ENCODE measurements around the gene OR52B6.

Gene OR52B6

DNA sequence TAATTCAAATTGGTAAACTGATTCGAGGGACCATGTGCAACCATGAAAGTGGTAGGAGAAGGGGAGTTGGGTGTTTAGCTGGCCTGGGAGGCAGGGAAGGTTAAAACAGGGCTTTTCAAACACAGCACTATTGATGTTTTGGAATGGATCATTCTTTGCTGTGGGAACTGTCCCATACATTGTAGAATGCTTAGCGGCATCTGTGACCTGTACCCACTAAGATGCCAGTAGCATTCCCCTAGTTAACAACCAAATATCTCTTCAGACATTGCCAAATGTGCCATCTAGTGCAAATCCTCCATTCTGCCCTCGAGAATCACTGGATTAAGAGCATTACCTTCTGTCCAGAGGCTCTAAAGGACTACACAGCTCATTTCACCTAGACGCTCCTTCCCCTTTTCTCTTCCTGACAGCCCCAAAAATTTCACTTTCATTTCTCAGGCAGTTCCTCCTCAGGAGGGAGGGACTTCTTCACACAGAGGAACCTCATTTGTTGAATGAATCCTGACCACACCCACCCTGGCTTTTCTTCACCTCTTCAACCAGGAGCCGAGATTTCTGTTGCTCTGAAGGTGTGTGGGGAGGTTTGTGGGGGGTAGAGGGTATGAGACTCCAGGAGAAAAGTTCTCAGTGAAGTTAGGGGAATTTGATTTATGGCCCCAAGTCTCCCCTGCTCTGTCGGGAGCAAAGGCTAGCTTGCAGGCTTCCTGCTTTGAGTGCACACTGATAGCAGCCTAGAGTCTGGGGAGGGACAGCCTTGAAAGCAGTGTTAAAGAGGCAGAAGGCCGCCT, 44.0 kb downstream of the OR52B6 start, which contains the start of gene TRIM34:
Gene TRIM34, plus strand, starts transcription at position 513 of the 791 bp plus-strand sequence. CDS start 7,331 bp downstream, outside the sequence.
- H3K27me3 ChIP-seq (ENCODE audit: control insufficient read depth, insufficient read depth, low read length), result no peaks in the 10 kb centered on the region
- H3K9me3 ChIP-seq (ENCODE audit: control insufficient read depth, low read length), result no peaks in the 10 kb centered on the region
- H3K4me1 ChIP-seq (ENCODE audit: control insufficient read depth, insufficient read depth, low read length), result peaks cover 23% of the 10 kb centered on the region
- H3K9ac ChIP-seq (ENCODE audit: low read length), result peak within 1 kb of the TSS; percentile 81
- no peaks in the 10 kb centered on the region for H3K36me3 ChIP-seq (ENCODE audit: control insufficient read depth, insufficient read depth, low read length)
- peak within 1 kb of the TSS; percentile 47 for H3K4me3 ChIP-seq (ENCODE audit: low read length)

DNA sequence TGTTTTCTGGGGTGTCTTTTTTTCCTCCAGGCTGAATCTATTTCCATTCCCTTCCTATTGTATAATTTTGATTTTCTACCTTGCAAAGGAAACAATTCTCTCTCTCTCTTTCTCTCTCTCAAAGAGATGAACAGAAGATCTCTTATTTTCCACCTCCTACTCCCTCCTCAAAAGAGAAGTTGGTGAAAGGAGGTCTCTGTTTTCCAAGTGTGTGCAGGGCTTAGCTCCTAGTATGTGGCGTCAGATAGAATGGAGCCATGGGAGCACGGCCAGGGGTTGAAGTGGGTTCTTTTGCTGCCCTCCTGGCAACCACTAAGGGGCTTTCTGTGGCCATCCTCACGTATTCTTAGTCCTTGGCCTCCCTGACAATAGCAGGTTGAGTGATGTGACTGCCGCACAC, 44.6 kb downstream of the OR52B6 start:
- Histone ChIP-seq H3K9ac (ENCODE audit: low read length) (peak overlapping the region; percentile 81), H3K36me3 (ENCODE audit: control insufficient read depth, insufficient read depth, low read length) (no peaks in the 10 kb centered on the region), H3K27me3 (ENCODE audit: control insufficient read depth, insufficient read depth, low read length) (no peaks in the 10 kb centered on the region), H3K9me3 (ENCODE audit: control insufficient read depth, low read length) (no peaks in the 10 kb centered on the region), H3K4me3 (ENCODE audit: low read length) (peak overlapping the region; percentile 47), H3K4me1 (ENCODE audit: control insufficient read depth, insufficient read depth, low read length) (peaks cover 23% of the 10 kb centered on the region)

DNA sequence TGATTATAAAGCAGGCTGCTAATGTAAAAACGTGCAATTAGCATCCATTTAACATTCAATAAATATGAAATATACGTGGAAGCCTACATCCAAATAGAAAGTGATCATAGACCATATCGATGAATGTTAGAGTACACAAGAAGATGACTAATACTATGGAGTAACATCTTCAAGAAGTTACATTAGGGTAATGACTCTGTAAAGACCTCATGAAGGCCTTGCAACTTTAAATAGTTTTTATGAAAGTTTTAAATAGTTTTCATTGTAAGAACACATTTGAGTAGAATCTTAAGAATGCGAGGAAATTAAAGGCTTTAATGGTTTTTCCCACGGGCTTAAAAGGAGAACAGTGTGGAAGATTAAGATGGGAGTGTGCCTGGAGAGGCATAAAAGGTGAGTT, 45.5 kb downstream of the OR52B6 start:
- peaks cover 16% of the 10 kb centered on the region for H3K4me1 ChIP-seq (ENCODE audit: control insufficient read depth, insufficient read depth, low read length)
- H3K9ac ChIP-seq (ENCODE audit: low read length), result no peak overlapping the region
- no peaks in the 10 kb centered on the region for H3K27me3 ChIP-seq (ENCODE audit: control insufficient read depth, insufficient read depth, low read length)
- H3K36me3 ChIP-seq (ENCODE audit: control insufficient read depth, insufficient read depth, low read length), result no peaks in the 10 kb centered on the region
- H3K9me3 ChIP-seq (ENCODE audit: control insufficient read depth, low read length), result no peaks in the 10 kb centered on the region
- H3K4me3 ChIP-seq (ENCODE audit: low read length), result no peak overlapping the region

DNA sequence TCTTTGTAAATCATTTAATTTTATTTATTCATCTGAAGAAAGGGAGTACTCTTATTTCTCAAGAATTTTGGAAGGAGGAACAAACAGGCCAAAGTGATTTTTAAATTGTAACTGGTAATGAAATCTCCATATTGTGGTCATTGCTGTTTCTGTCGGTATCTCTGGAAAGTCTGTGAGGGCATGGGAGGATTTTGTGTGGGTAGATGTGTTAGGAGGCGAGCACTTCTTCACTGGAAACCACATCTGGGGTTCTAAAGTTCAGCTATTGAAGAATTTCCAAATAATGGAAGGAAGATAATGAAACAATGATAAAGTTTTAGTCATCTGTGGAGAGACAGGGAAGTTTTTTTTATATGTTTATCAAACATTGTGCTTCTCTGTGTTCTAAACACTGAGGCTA, 50.7 kb downstream of the OR52B6 start:
- Histone ChIP-seq H3K4me3 (ENCODE audit: low read length) (no peak overlapping the region), H3K4me1 (ENCODE audit: control insufficient read depth, insufficient read depth, low read length) (no peaks in the 10 kb centered on the region), H3K27me3 (ENCODE audit: control insufficient read depth, insufficient read depth, low read length) (no peaks in the 10 kb centered on the region), H3K9ac (ENCODE audit: low read length) (no peak overlapping the region), H3K9me3 (ENCODE audit: control insufficient read depth, low read length) (no peaks in the 10 kb centered on the region), H3K36me3 (ENCODE audit: control insufficient read depth, insufficient read depth, low read length) (no peaks in the 10 kb centered on the region)
